GM18867 (cell line): ENCODE data around the gene DNAAF6.

Experiments used
- ATAC-seq: cut with Tn5 transposase; IDR thresholded peaks from one replicate; pipeline ENCODE4 v1.9.1; 2021; ENCODE audit warnings: mild to moderate bottlenecking, moderate library complexity; ENCODE audit not compliant: unreplicated experiment

Gene DNAAF6

GRCh38 chrX:107290019-107290418 is 83.6 kb downstream of the DNAAF6 start:
- no peak for ATAC-seq

GRCh38 chrX:107293056-107293455 is 86.6 kb downstream of the DNAAF6 start:
- ATAC-seq, result no peak
